HG02870 (cell line): ENCODE results near the gene WDR37.

ENCODE experiments used
- ATAC-seq: cut with Tn5 transposase; IDR thresholded peaks from one replicate; pipeline ENCODE4 v1.9.1; 2021; ENCODE audit warnings: mild to moderate bottlenecking, moderate library complexity; ENCODE audit not compliant: unreplicated experiment

The WDR37 gene

GRCh38 chr10:1180836-1181235 is 124.7 kb downstream of the WDR37 start:
- ATAC-seq = no peak
